GM21360 (cell line): Measurements from ENCODE around the gene GLB1L2.

ENCODE experiments used
- ATAC-seq: cut with Tn5 transposase; IDR thresholded peaks from one replicate; pipeline ENCODE4 v1.9.1; 2021; ENCODE audit warnings: mild to moderate bottlenecking, moderate library complexity; ENCODE audit not compliant: unreplicated experiment

GLB1L2 gene

GRCh38 chr11:134401825-134402809, 70.3 kb downstream of the GLB1L2 start:
- ATAC-seq, result no peak

- ATAC-seq, result no peak
These were observed 71.1 kb downstream of the GLB1L2 start for GRCh38 chr11:134402910-134403309.

GRCh38 chr11:134404575-134405341, 73.0 kb downstream of the GLB1L2 start:
- ATAC-seq, result no peak

GRCh38 chr11:134405436-134405835, 73.6 kb downstream of the GLB1L2 start:
- no peak for ATAC-seq

- ATAC-seq, result no peak
These were observed 74.1 kb downstream of the GLB1L2 start for GRCh38 chr11:134405841-134406240.

GRCh38 chr11:134406264-134407185, 74.7 kb downstream of the GLB1L2 start:
- no peak for ATAC-seq

GRCh38 chr11:134407321-134407828, 75.6 kb downstream of the GLB1L2 start:
- no peak for ATAC-seq

- no peak for ATAC-seq
These were observed 76.1 kb downstream of the GLB1L2 start for GRCh38 chr11:134407923-134408322.

GRCh38 chr11:134409552-134410429, 78.0 kb downstream of the GLB1L2 start:
- ATAC-seq, result no peak

- ATAC-seq, result no peak
These were observed 79.0 kb downstream of the GLB1L2 start for GRCh38 chr11:134410766-134411165.

GRCh38 chr11:134412203-134413042, 80.6 kb downstream of the GLB1L2 start, which contains the start of gene B3GAT1:
B3GAT1 (minus strand) TSS chr11:134412242; CDS start chr11:134387659, 24,583 bp downstream.
- no peak for ATAC-seq

- ATAC-seq, result no peak
These were observed 81.4 kb downstream of the GLB1L2 start for GRCh38 chr11:134413043-134413825.

GRCh38 chr11:134413826-134414731, 82.3 kb downstream of the GLB1L2 start:
- ATAC-seq, result no peak

- ATAC-seq, result no peak
These were observed 83.3 kb downstream of the GLB1L2 start for GRCh38 chr11:134414766-134415765.

- ATAC-seq, result no peak
These were observed 84.9 kb downstream of the GLB1L2 start for GRCh38 chr11:134416726-134417125.
